Activated CD4-positive, alpha-beta T cell treated with anti-CD3 and anti-CD28 coated beads for 36 hours (primary cell): Measurements from ENCODE around the gene OR9G4. TPM values are rescaled to one million over a fixed set of nuclear protein-coding genes. Genes with fewer than 3 reads are reported as not detected.

Experiments used
- ATAC-seq: fragments of 200-7000 bp; cut with Tn5 transposase; one replicate; pipeline ENCODE4 v1.10.0; 2021; ENCODE audit warnings: mild to moderate bottlenecking, moderate library complexity
- CTCF ChIA-PET: fragments of 350-600 bp; sonication (Branson Sonifier 250); formaldehyde crosslinking; loops from one replicate; lab custom pipeline; 2021; ENCODE audit warnings: antibody characterized with exemption; lab: Charles Lee
- POLR2A ChIA-PET: fragments of 350-600 bp; sonication (Branson Sonifier 250); formaldehyde crosslinking; loops from one replicate; lab custom pipeline; 2021; ENCODE audit warnings: antibody characterized with exemption, inconsistent platforms; lab: Charles Lee
- DNase-seq: peaks from one replicate; pipeline ENCODE4 v3.0.0-alpha.2; 2020
- H3K27ac Mint-ChIP-seq: one replicate; pipeline ENCODE4 v1.8.0; 2021; ENCODE audit warnings: mixed read lengths
- H3K27me3 Mint-ChIP-seq: one replicate; pipeline ENCODE4 v1.8.0; 2021; ENCODE audit warnings: mixed read lengths
- H3K36me3 Mint-ChIP-seq: one replicate; pipeline ENCODE4 v1.8.0; 2021; ENCODE audit warnings: low read depth, mixed read lengths
- H3K4me1 Mint-ChIP-seq: one replicate; pipeline ENCODE4 v1.8.0; 2021; ENCODE audit warnings: mixed read lengths
- H3K4me3 Mint-ChIP-seq: one replicate; pipeline ENCODE4 v1.8.0; 2021; ENCODE audit warnings: mild to moderate bottlenecking, moderate library complexity, mixed read lengths
- H3K9me3 Mint-ChIP-seq: one replicate; pipeline ENCODE4 v1.8.0; 2021; ENCODE audit warnings: low read depth, mixed read lengths
- intact Hi-C, 2 experiments: fragments of 100-400 bp; cut with DNase I in 1 of 2; cut with micrococcal nuclease in 1 of 2; formaldehyde crosslinking; loops; one replicate each; pipeline versions ENCODE4 v1.14.2 to v1.15.1; 2022 to 2024; cut with DNase I, micrococcal nuclease
- microRNA-seq: library from miRNA; unstranded; fragments of <30 nt; microRNA quantifications from one replicate; pipeline ENCODE4 v1.2.0, GENCODE V29; 2021; ENCODE audit warnings: borderline replicate concordance
- total RNA-seq, 2 experiments: library from RNA; stranded (reverse); gene quantifications; one replicate each; pipeline ENCODE4 v1.2.3, GENCODE V29; 2021

Gene OR9G4
- total RNA-seq, 2 experiments from 2014 or later = not detected

DNA sequence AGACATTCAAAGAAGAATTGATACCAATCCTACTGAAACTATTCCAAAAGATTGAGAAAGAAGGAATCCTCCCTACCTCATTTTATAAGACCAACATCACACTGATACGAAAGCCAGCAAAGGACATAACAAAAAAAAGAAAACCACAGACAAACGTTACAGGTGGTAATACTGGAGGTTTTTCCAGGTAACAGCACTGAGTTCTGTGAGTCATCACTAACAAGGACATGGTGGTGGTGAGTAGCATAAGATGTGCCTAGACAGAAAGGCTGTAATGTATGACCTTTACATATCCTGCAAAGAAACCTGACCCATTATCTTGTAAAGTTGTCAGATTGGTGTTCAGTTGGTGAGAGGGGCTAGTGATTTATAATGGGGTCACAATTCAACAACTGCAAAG is 34.3 kb downstream of the OR9G4 start:
- no peak overlapping the region for H3K4me3 Mint-ChIP-seq
- CTCF ChIA-PET = no interaction called here

DNA sequence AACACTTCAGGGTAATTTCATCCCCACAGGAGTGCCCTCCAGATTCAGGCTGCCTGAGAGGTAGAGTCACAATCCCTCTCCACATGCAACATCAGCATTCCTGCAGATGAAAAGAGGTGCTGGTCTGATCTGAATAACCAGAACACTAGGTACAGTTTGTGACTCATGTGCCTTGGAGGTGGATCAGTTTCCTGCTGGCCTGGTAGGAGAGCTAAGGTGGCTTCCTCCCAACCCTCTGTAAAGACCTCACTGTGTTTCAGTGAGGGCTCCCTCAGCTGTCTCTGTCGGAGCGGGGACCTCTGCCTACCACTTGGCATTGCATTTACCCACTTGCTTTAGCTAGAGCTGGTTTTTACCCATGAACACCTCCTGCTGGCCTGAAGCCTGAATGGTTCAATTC is 42.0 kb downstream of the OR9G4 start:
- ChIA-PET POLR2A (no interaction called here), CTCF (no interaction called here)
- Mint-ChIP-seq H3K36me3 (no peaks in the 10 kb centered on the region), H3K4me3 (no peak overlapping the region), H3K4me1 (no peaks in the 10 kb centered on the region), H3K9me3 (peaks cover 8% of the 10 kb centered on the region), H3K27ac (no peak overlapping the region), H3K27me3 (no peaks in the 10 kb centered on the region)
- ATAC-seq (no peak), DNase-seq (no peak)
- intact Hi-C loops = no loop called here

More for the DNA sequence above, 34.3 kb downstream of the OR9G4 start:
- Mint-ChIP-seq H3K9me3 (peaks cover 14% of the 10 kb centered on the region), H3K27ac (no peak overlapping the region), H3K36me3 (no peaks in the 10 kb centered on the region), H3K4me1 (no peaks in the 10 kb centered on the region), H3K27me3 (no peaks in the 10 kb centered on the region)
- ATAC-seq (no peak), DNase-seq (no peak)
- POLR2A ChIA-PET = no interaction called here
- intact Hi-C loops = loop anchor here in 1 of 2 experiments (10.0 kb wide), 1 partner anchor 61 kb away; no protein-coding TSS in a partner anchor

DNA sequence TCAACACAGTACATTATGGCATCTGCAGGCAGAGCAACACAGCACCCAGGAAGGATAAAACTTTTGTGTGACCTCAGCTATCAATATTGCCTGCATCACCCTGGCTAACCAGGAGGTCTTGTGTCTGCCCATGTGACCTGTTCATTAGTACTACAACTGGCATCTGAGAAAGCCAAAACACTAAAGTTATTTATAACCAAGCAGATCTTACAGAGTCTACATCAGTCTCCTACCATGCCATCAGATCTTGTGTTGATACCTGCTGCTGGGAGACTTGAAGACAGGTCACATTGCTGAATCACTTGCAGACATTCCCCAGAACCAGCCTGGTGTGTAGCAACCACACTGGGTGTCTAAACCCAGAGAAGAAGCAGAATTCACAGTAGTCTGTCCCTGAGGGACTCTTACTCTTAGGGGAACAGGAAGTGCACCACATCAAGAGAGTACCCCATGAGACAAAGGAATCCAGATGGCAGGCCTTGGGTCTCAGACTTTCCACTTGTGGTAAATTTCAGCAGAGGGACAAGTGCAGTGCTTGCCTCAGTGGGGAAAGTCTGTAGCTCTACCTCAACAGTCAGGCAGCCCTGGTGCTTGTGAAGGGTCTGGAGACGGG is 42.6 kb downstream of the OR9G4 start:
- ChIA-PET CTCF (no interaction called here), POLR2A (no interaction called here)
- Mint-ChIP-seq H3K9me3 (peaks cover 4% of the 10 kb centered on the region), H3K4me3 (no peak overlapping the region), H3K27ac (no peak overlapping the region), H3K36me3 (no peaks in the 10 kb centered on the region), H3K27me3 (no peaks in the 10 kb centered on the region), H3K4me1 (no peaks in the 10 kb centered on the region)
- no peak for ATAC-seq
- no peak for DNase-seq
- intact Hi-C loops = no loop called here

- no peak overlapping the region for H3K27ac Mint-ChIP-seq
- no peaks in the 10 kb centered on the region for H3K27me3 Mint-ChIP-seq
- ATAC-seq (no peak), DNase-seq (no peak)
- no peak overlapping the region for H3K4me3 Mint-ChIP-seq
- H3K9me3 Mint-ChIP-seq = no peaks in the 10 kb centered on the region
- CTCF ChIA-PET = no interaction called here
- POLR2A ChIA-PET = no interaction called here
- no peaks in the 10 kb centered on the region for H3K4me1 Mint-ChIP-seq
- intact Hi-C loops = no loop called here
- no peaks in the 10 kb centered on the region for H3K36me3 Mint-ChIP-seq
Observed at GRCh38 chr11:56700914-56701485, 47.5 kb downstream of the OR9G4 start.

DNA sequence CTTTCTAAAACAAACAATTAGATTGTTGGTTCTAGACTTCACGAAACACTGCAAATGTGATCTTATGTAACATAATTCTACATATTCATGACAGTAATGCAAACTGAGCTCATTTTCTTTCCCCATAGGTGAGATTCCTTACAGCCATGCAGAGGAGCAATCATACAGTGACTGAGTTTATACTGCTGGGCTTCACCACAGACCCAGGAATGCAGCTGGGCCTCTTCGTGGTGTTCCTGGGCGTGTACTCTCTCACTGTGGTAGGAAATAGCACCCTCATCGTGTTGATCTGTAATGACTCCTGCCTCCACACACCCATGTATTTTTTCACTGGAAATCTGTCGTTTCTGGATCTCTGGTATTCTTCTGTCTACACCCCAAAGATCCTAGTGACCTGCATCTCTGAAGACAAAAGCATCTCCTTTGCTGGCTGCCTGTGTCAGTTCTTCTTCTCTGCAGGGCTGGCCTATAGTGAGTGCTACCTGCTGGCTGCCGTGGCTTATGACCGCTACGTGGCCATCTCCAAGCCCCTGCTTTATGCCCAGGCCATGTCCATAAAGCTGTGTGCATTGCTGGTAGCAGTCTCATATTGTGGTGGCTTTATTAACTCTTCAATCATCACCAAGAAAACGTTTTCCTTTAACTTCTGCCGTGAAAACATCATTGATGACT is 48.1 kb downstream of the OR9G4 start:
- ChIA-PET CTCF (no interaction called here), POLR2A (no interaction called here)
- intact Hi-C loops = no loop called here
- ATAC-seq (no peak), DNase-seq (no peak)
- Mint-ChIP-seq H3K4me3 (no peak overlapping the region), H3K4me1 (no peaks in the 10 kb centered on the region), H3K36me3 (no peaks in the 10 kb centered on the region), H3K9me3 (no peaks in the 10 kb centered on the region), H3K27me3 (no peaks in the 10 kb centered on the region), H3K27ac (no peak overlapping the region)

GRCh38 chr11:56698795-56699194 is 49.7 kb downstream of the OR9G4 start, which contains the start of gene OR9G1:
OR9G1 (plus strand) TSS chr11:56699095; CDS start chr11:56700388, 1,293 bp downstream.
- no peaks in the 10 kb centered on the region for H3K27me3 Mint-ChIP-seq
- no peak within 1 kb of the TSS for H3K4me3 Mint-ChIP-seq
- DNase-seq (no peak), ATAC-seq (no peak)
- ChIA-PET CTCF (no interaction called here), POLR2A (no interaction called here)
- H3K4me1 Mint-ChIP-seq = no peaks in the 10 kb centered on the region
- no peak within 1 kb of the TSS for H3K27ac Mint-ChIP-seq
- intact Hi-C loops = no loop called here
- H3K9me3 Mint-ChIP-seq = peaks cover 2% of the 10 kb centered on the region
- no peaks in the 10 kb centered on the region for H3K36me3 Mint-ChIP-seq

DNA sequence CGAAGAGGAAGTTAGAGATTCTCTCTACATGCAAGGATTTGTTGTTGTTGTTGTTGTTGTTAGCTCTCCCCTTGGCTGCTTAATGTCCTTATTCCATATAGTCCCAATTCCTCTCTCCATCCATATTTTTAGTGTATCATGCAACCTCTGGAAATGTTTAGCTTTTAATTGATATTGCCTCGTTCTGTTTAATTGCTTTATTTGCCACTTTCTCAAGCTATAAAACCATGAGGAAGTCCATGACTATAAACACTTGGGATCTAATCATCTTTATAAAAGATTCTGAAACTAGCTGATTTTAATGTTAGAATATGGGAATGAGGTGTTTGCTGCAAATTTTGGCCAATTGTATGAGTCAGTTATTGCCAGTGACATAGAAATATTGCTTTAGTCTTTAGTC is 55.1 kb downstream of the OR9G4 start:
- no peak for DNase-seq
- Mint-ChIP-seq H3K4me3 (no peak overlapping the region), H3K4me1 (no peaks in the 10 kb centered on the region), H3K27me3 (no peaks in the 10 kb centered on the region), H3K27ac (no peak overlapping the region), H3K9me3 (peaks cover 2% of the 10 kb centered on the region), H3K36me3 (no peaks in the 10 kb centered on the region)
- no peak for ATAC-seq
- CTCF ChIA-PET = no interaction called here
- intact Hi-C loops = no loop called here
- POLR2A ChIA-PET = no interaction called here

Small RNA genes lying within 50 kb of the gene (microRNA-seq; reads per million reads assigned to microRNA genes)
- not detected for gene MIR6128

Other genes starting within 250 kb of the OR9G4 start
- not detected for gene OR5M11, start 205.4 kb downstream of the OR9G4 start, total RNA-seq
- gene OR5M10, start 171.0 kb downstream of the OR9G4 start, total RNA-seq = not detected
- not detected for gene OR5M1, start 133.8 kb downstream of the OR9G4 start, total RNA-seq
- gene OR5AP2, start 106.3 kb downstream of the OR9G4 start, total RNA-seq = not detected
- gene OR5AR1, start 85.0 kb downstream of the OR9G4 start, total RNA-seq = not detected
- gene OR9G1, start 49.6 kb downstream of the OR9G4 start, total RNA-seq = not detected
- not detected for gene OR5AK2, start 240.2 kb upstream of the OR9G4 start, total RNA-seq